Breast epithelium (tissue), 3 donors: ENCODE data around the gene LMAN2.

Experiments
- POLR2A ChIP-seq: fragments of 450-650 bp; IDR thresholded peaks from one replicate; pipeline ENCODE4 v1.6.1; 2016; ENCODE audit warnings: antibody characterized with exemption, mild to moderate bottlenecking, moderate library complexity
- TF ChIP-seq, protein P1 (sequence below), 3 donors: fragments of 450-650 bp; IDR thresholded peaks; one replicate each; pipeline ENCODE4 v1.5.1; 2016 to 2017; ENCODE audit warnings: antibody characterized with exemption in 3 of 3, mild to moderate bottlenecking in 3 of 3, moderate library complexity in 3 of 3

GRCh38 chr5:177300951-177301350, 50.5 kb downstream of the LMAN2 start:
- TF ChIP-seq, protein P1, sequence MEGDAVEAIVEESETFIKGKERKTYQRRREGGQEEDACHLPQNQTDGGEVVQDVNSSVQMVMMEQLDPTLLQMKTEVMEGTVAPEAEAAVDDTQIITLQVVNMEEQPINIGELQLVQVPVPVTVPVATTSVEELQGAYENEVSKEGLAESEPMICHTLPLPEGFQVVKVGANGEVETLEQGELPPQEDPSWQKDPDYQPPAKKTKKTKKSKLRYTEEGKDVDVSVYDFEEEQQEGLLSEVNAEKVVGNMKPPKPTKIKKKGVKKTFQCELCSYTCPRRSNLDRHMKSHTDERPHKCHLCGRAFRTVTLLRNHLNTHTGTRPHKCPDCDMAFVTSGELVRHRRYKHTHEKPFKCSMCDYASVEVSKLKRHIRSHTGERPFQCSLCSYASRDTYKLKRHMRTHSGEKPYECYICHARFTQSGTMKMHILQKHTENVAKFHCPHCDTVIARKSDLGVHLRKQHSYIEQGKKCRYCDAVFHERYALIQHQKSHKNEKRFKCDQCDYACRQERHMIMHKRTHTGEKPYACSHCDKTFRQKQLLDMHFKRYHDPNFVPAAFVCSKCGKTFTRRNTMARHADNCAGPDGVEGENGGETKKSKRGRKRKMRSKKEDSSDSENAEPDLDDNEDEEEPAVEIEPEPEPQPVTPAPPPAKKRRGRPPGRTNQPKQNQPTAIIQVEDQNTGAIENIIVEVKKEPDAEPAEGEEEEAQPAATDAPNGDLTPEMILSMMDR (IDR thresholded peaks at IDR 0.05), result no peak
- TF ChIP-seq POLR2A, result no peak
